ENCODE results near the gene FHOD3. TPM values are rescaled to one million over a fixed set of nuclear protein-coding genes. Genes with fewer than 3 reads are reported as not detected.

Gene FHOD3
- total and polyA plus RNA-seq, 2 of the 8 experiments (the other 6 are each of a cell fraction or from before 2014, with no cell fraction given): 9.7 to 10.5 TPM

- TF ChIP-seq, protein P1, sequence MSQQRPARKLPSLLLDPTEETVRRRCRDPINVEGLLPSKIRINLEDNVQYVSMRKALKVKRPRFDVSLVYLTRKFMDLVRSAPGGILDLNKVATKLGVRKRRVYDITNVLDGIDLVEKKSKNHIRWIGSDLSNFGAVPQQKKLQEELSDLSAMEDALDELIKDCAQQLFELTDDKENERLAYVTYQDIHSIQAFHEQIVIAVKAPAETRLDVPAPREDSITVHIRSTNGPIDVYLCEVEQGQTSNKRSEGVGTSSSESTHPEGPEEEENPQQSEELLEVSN (IDR thresholded peaks at IDR 0.05): no peak
- TF ChIP-seq ZNF274 (IDR thresholded peaks at IDR 0.05; ENCODE audit: borderline replicate concordance, extremely low read depth, low read length) (no peak), GABPA (IDR thresholded peaks at IDR 0.05; ENCODE audit: borderline replicate concordance, insufficient read depth, low read length) (no peak), CEBPB (IDR thresholded peaks at IDR 0.05; ENCODE audit: low read depth, low read length) (no peak), RNF2 (IDR thresholded peaks at IDR 0.05; ENCODE audit: borderline replicate concordance, low read depth, low read length, missing control alignments, poor library complexity, severe bottlenecking) (no peak)
Measured at GRCh38 chr18:36415625-36416024, 118.1 kb downstream of the FHOD3 start (continued).
